H54 (cell line): ENCODE results near the gene CLEC3B.
"Not testable (repeated sequence)": the region's sequence is repeated elsewhere in the genome, so short reads cannot be mapped to it uniquely, and the experiment has no call there.

Experiments used
- DNase-seq: peaks from one replicate; pipeline ENCODE4 v3.0.0; 2011; ENCODE audit warnings: low spot score, mixed read lengths; ENCODE audit not compliant: insufficient read length
- FAIRE-seq: peaks from 3 replicates; lab custom pipeline; 2011; peaks lifted over from hg19 to GRCh38; lab: Jason Lieb, UNC
- POLR2A ChIP-seq: IDR thresholded peaks from 2 replicates; pipeline ENCODE4 v1.6.1; 2011; ENCODE audit warnings: low read depth, mild to moderate bottlenecking, low read length

Gene CLEC3B

GRCh38 chr3:45035441-45036301, 9.6 kb downstream of the CLEC3B start:
- DNase-seq (no peak), FAIRE-seq (no peak)

GRCh38 chr3:45037720-45038455, 11.8 kb downstream of the CLEC3B start:
- DNase-seq (peak; percentile 80), FAIRE-seq (peak; percentile 89)
- no peak for TF ChIP-seq POLR2A

More at GRCh38 chr3:45035441-45036301, 9.6 kb downstream of the CLEC3B start:
- no peak for TF ChIP-seq POLR2A

GRCh38 chr3:45041666-45042065, 15.6 kb downstream of the CLEC3B start:
- no peak for FAIRE-seq
- no peak for TF ChIP-seq POLR2A
- DNase-seq: no peak

GRCh38 chr3:45042162-45042561, 16.1 kb downstream of the CLEC3B start:
- DNase-seq: no peak
- TF ChIP-seq POLR2A: no peak
- FAIRE-seq: no peak

GRCh38 chr3:45043728-45044299, 17.7 kb downstream of the CLEC3B start:
- FAIRE-seq (peak; percentile 81), DNase-seq (peak; percentile 42)
- no peak for TF ChIP-seq POLR2A

- FAIRE-seq: no peak
- TF ChIP-seq POLR2A: no peak
- no peak for DNase-seq
Measured at GRCh38 chr3:45048244-45048643, 22.1 kb downstream of the CLEC3B start.

GRCh38 chr3:45049807-45050206, 23.7 kb downstream of the CLEC3B start:
- no peak for TF ChIP-seq POLR2A
- no peak for FAIRE-seq

GRCh38 chr3:45051685-45052084, 25.6 kb downstream of the CLEC3B start:
- DNase-seq (no peak), FAIRE-seq (no peak)

More at GRCh38 chr3:45049807-45050206, 23.7 kb downstream of the CLEC3B start:
- no peak for DNase-seq

GRCh38 chr3:45053805-45054195, 27.7 kb downstream of the CLEC3B start:
- not testable (repeated sequence) for FAIRE-seq, DNase-seq

More at GRCh38 chr3:45051685-45052084, 25.6 kb downstream of the CLEC3B start:
- TF ChIP-seq POLR2A: no peak

- TF ChIP-seq POLR2A: no peak
- no peak for DNase-seq
- no peak for FAIRE-seq
Measured at GRCh38 chr3:45054196-45054857, 28.2 kb downstream of the CLEC3B start.

GRCh38 chr3:45055032-45055410, 28.9 kb downstream of the CLEC3B start:
- no peak for DNase-seq
- no peak for TF ChIP-seq POLR2A
- FAIRE-seq: peak; percentile 20

- DNase-seq (no peak), FAIRE-seq (no peak)
- TF ChIP-seq POLR2A: no peak
Measured at GRCh38 chr3:45055411-45056143, 29.5 kb downstream of the CLEC3B start.
